Measurements from ENCODE around the gene DHX35. TPM values are rescaled to one million over a fixed set of nuclear protein-coding genes. Genes with fewer than 3 reads are reported as not detected.
A peak's percentile ranks its signal among the peaks of the same experiment; 100 is the strongest.

The DHX35 gene
- total and polyA plus RNA-seq, 10 of the 15 experiments (the other 5 are each of a cell fraction or from before 2014, with no cell fraction given), result 4.3 to 21.6 (median 14.9) TPM

DNA sequence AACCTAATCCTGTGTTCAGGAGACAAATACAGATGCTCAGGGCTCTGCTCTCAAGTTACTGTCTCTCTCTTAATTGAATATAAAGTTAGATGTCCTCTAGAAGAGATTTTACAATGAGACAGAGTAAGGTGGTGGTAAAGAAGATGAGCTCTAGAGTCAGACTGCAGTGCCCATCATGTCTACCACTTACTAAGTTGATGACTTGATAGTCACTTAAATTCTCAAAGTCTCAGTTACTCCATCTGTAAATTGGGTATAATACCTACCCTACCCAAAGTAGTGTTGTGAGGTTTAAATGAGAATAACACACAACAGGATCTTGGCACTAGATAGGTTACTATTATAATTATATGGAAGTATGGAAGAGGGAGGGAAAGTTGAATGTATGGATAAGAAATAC, 1.6 kb downstream of the DHX35 start:
- Histone ChIP-seq H3K4me1 (ENCODE audit: control insufficient read depth, insufficient read depth, low read length) (no peaks in the 10 kb centered on the region), H3K4me3 (no peak overlapping the region; the same call in 1 of the 2 replicates), H3K9ac (ENCODE audit: control insufficient read depth, insufficient read depth, low read length) (no peak overlapping the region), H4K20me1 (ENCODE audit: control insufficient read depth, insufficient read depth) (no peaks in the 10 kb centered on the region), H3K9me3 (replicated peaks; ENCODE audit: control insufficient read depth, insufficient read depth, low read length) (no peaks in the 10 kb centered on the region), H3K27ac (ENCODE audit: control insufficient read depth, insufficient read depth) (no peak overlapping the region), H3K36me3 (ENCODE audit: control insufficient read depth in 2 of 2, insufficient read depth in 2 of 2, low read length in 1 of 2) (peaks cover 0 to 3% of the 10 kb centered on the region in 2 experiments; a peak in 1 of 4 replicates), H3K27me3 (replicated peaks in 1 of 2; ENCODE audit: control insufficient read depth in 2 of 2, insufficient read depth in 2 of 2, low read length in 1 of 2) (no peaks in the 10 kb centered on the region), H3K79me2 (ENCODE audit: control insufficient read depth, insufficient read depth, low read length) (peaks cover 39% of the 10 kb centered on the region), H2AFZ (ENCODE audit: control insufficient read depth, low read depth, low read length) (no peak overlapping the region), H3K4me2 (ENCODE audit: control insufficient read depth, insufficient read depth) (peak overlapping the region; percentile 30; the same call in 1 of the 2 replicates)
- no TSS peak for BruUV-seq (replicated peaks)
- POLR2A ChIA-PET, result interaction anchor here (0.8 to 7.4 kb wide), 7 partner anchors 10 to 85 kb away, joined by 3 to 48 read pairs (median 21); no protein-coding TSS in a partner anchor
- SMC1A ChIA-PET (ENCODE audit: uncharacterized antibody, unreplicated experiment), result interaction anchor here (0.6 to 16.7 kb wide), 17 partner anchors 8 to 547 kb away, joined by 3 to 237 read pairs (median 4); partner anchors contain the start of gene FAM83D
- ATAC-seq (no peak), DNase-seq (ENCODE audit: low read depth, low spot score) (no peak), FAIRE-seq (no peak)
- CTCF ChIA-PET, result interaction anchor here (1.0 to 8.3 kb wide), 15 partner anchors 18 to 314 kb away, joined by 3 to 94 read pairs (median 7); partner anchors contain the start of gene FAM83D
- TF ChIP-seq, protein P1, sequence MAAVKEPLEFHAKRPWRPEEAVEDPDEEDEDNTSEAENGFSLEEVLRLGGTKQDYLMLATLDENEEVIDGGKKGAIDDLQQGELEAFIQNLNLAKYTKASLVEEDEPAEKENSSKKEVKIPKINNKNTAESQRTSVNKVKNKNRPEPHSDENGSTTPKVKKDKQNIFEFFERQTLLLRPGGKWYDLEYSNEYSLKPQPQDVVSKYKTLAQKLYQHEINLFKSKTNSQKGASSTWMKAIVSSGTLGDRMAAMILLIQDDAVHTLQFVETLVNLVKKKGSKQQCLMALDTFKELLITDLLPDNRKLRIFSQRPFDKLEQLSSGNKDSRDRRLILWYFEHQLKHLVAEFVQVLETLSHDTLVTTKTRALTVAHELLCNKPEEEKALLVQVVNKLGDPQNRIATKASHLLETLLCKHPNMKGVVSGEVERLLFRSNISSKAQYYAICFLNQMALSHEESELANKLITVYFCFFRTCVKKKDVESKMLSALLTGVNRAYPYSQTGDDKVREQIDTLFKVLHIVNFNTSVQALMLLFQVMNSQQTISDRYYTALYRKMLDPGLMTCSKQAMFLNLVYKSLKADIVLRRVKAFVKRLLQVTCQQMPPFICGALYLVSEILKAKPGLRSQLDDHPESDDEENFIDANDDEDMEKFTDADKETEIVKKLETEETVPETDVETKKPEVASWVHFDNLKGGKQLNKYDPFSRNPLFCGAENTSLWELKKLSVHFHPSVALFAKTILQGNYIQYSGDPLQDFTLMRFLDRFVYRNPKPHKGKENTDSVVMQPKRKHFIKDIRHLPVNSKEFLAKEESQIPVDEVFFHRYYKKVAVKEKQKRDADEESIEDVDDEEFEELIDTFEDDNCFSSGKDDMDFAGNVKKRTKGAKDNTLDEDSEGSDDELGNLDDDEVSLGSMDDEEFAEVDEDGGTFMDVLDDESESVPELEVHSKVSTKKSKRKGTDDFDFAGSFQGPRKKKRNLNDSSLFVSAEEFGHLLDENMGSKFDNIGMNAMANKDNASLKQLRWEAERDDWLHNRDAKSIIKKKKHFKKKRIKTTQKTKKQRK (IDR thresholded peaks at IDR 0.05; ENCODE audit: low read depth, low read length), result no peak
- TF ChIP-seq MTA3 (IDR thresholded peaks at IDR 0.05; ENCODE audit: borderline replicate concordance, low read length), result no peak
- no peak for TF ChIP-seq ATF7 (IDR thresholded peaks at IDR 0.05; ENCODE audit: low read depth)
- no peak for TF ChIP-seq BCL11A (IDR thresholded peaks at IDR 0.05; ENCODE audit: low read depth, low read length)
- TF ChIP-seq DPF2 (IDR thresholded peaks at IDR 0.05), result no peak
- TF ChIP-seq FOS (IDR thresholded peaks at IDR 0.05; ENCODE audit: borderline replicate concordance, extremely low read depth, insufficient read length), result no peak
- intact Hi-C loops (cut with micrococcal nuclease; ENCODE audit: unreplicated experiment) (loop anchor here (2.0 kb wide), 2 partner anchors 31 to 85 kb away; no protein-coding TSS in a partner anchor), in situ Hi-C loops (cut with MboI) (no loop called here)
- RAD21 ChIA-PET (ENCODE audit: unreplicated experiment), result interaction anchor here (1.0 to 6.6 kb wide), 8 partner anchors 9 to 238 kb away, joined by 3 to 109 read pairs (median 26); partner anchors contain the start of gene FAM83D
